T follicular helper cell (primary cell): ENCODE data around the gene P3H3.
"Not testable (repeated sequence)": the region's sequence is repeated elsewhere in the genome, so short reads cannot be mapped to it uniquely, and the experiment has no call there.

Experiments used
- DNase-seq: peaks from one replicate; pipeline ENCODE4 v3.0.0-alpha.2; 2020; ENCODE audit warnings: low read depth

Gene P3H3

GRCh38 chr12:6866163-6866919 lies 38.1 kb downstream of the P3H3 start:
- DNase-seq: no peak

GRCh38 chr12:6866920-6867412 lies 38.8 kb downstream of the P3H3 start:
- no peak for DNase-seq

GRCh38 chr12:6867413-6868210 lies 39.4 kb downstream of the P3H3 start, which contains the start of gene TPI1:
TPI1 (plus strand) TSS chr12:6867531; CDS start chr12:6867567, 36 bp downstream.
- peak; percentile 63 for DNase-seq

- no peak for DNase-seq
Observed at GRCh38 chr12:6868211-6869048, 40.2 kb downstream of the P3H3 start.

- peak; percentile 76 for DNase-seq
Observed at GRCh38 chr12:6869049-6870021, 41.1 kb downstream of the P3H3 start.

GRCh38 chr12:6870304-6870703 lies 42.1 kb downstream of the P3H3 start:
- DNase-seq: not testable (repeated sequence)

GRCh38 chr12:6871052-6871957 lies 43.1 kb downstream of the P3H3 start:
- DNase-seq: no peak

GRCh38 chr12:6872073-6873048 lies 44.2 kb downstream of the P3H3 start:
- DNase-seq: peak; percentile 72

GRCh38 chr12:6873094-6874014 lies 45.1 kb downstream of the P3H3 start, which contains the start of gene SPSB2:
SPSB2 (minus strand) TSS chr12:6873303; CDS start chr12:6872901, 402 bp downstream.
- peak; percentile 98 for DNase-seq

- DNase-seq: not testable (repeated sequence)
Observed at GRCh38 chr12:6874015-6874368, 45.8 kb downstream of the P3H3 start.

- DNase-seq: not testable (repeated sequence)
Observed at GRCh38 chr12:6879824-6880223, 51.6 kb downstream of the P3H3 start.

- no peak for DNase-seq
Observed at GRCh38 chr12:6883252-6883651, 55.0 kb downstream of the P3H3 start.

GRCh38 chr12:6883683-6884082 lies 55.5 kb downstream of the P3H3 start:
- DNase-seq: no peak

- DNase-seq: no peak
Observed at GRCh38 chr12:6884539-6884938, 56.3 kb downstream of the P3H3 start.

- DNase-seq: not testable (repeated sequence)
Observed at GRCh38 chr12:6886206-6886999, 58.2 kb downstream of the P3H3 start.

GRCh38 chr12:6887460-6887859 lies 59.3 kb downstream of the P3H3 start:
- DNase-seq: no peak
